ENCODE data around the gene SPINDOC.

DNA sequence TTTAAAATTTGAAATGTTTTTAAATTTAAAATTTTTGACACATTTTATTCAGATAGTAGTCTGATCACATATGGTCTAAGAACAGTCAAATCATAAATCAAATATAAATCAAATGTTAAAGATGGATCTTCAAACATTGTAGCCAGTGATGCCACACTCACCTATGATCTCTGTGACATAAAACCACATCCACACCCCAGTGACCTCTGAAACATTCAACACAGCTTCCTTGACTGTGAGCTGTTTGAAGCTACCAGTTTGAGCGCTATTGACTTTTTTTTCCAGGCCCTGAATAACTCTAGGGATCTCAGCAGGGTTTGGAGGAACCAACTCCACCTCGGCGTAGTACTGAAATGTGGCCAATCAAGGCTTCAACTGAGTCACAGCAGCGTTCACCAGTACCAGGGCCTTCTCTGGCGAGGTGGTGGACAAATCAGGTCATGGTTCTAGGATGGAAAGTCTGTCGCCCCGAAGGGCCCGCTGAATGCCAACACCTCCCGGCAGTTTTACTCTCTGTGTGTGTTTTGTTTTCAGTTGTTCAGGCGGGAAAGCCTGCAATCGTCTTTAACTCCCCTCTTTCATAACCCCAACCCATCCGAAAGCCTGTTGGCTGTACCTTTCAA is 21.4 kb downstream of the SPINDOC start:
- TF ChIP-seq EZH2phosphoT487 (IDR thresholded peaks at IDR 0.05; ENCODE audit: borderline replicate concordance, low read depth), result no peak
- TF ChIP-seq, protein P1, sequence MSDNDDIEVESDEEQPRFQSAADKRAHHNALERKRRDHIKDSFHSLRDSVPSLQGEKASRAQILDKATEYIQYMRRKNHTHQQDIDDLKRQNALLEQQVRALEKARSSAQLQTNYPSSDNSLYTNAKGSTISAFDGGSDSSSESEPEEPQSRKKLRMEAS (IDR thresholded peaks at IDR 0.05; ENCODE audit: low read depth), result no peak
- no peak for TF ChIP-seq GABPA (IDR thresholded peaks at IDR 0.05; ENCODE audit: low read depth)
- no peak for TF ChIP-seq RAD21 (IDR thresholded peaks at IDR 0.05; ENCODE audit: low read length)
- TF ChIP-seq TEAD4 (IDR thresholded peaks at IDR 0.05; ENCODE audit: borderline replicate concordance, insufficient read depth), result no peak
- TF ChIP-seq SIN3A (IDR thresholded peaks at IDR 0.05; ENCODE audit: borderline replicate concordance, low read depth, low read length), result no peak
- TF ChIP-seq PBX3 (IDR thresholded peaks at IDR 0.05), result no peak
- TF ChIP-seq, protein P2, sequence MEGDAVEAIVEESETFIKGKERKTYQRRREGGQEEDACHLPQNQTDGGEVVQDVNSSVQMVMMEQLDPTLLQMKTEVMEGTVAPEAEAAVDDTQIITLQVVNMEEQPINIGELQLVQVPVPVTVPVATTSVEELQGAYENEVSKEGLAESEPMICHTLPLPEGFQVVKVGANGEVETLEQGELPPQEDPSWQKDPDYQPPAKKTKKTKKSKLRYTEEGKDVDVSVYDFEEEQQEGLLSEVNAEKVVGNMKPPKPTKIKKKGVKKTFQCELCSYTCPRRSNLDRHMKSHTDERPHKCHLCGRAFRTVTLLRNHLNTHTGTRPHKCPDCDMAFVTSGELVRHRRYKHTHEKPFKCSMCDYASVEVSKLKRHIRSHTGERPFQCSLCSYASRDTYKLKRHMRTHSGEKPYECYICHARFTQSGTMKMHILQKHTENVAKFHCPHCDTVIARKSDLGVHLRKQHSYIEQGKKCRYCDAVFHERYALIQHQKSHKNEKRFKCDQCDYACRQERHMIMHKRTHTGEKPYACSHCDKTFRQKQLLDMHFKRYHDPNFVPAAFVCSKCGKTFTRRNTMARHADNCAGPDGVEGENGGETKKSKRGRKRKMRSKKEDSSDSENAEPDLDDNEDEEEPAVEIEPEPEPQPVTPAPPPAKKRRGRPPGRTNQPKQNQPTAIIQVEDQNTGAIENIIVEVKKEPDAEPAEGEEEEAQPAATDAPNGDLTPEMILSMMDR (IDR thresholded peaks at IDR 0.05), result no peak
- TF ChIP-seq EP300 (IDR thresholded peaks at IDR 0.05; ENCODE audit: borderline replicate concordance in 1 of 2, low read depth in 1 of 2, low read length in 1 of 2), result no peak
- no peak for TF ChIP-seq SMC3 (IDR thresholded peaks at IDR 0.05; ENCODE audit: low read depth, low read length)
- no peak for TF ChIP-seq FOXM1 (IDR thresholded peaks at IDR 0.05; ENCODE audit: low read depth)
- no peak for TF ChIP-seq RXRA (IDR thresholded peaks at IDR 0.05; ENCODE audit: borderline replicate concordance, low read depth)
